ENCODE results near the gene NRCAM. TPM values are rescaled to one million over a fixed set of nuclear protein-coding genes. Genes with fewer than 3 reads are reported as not detected.

Gene NRCAM
- total RNA-seq, 1 donor from 2014 or later: 13.6 TPM

DNA sequence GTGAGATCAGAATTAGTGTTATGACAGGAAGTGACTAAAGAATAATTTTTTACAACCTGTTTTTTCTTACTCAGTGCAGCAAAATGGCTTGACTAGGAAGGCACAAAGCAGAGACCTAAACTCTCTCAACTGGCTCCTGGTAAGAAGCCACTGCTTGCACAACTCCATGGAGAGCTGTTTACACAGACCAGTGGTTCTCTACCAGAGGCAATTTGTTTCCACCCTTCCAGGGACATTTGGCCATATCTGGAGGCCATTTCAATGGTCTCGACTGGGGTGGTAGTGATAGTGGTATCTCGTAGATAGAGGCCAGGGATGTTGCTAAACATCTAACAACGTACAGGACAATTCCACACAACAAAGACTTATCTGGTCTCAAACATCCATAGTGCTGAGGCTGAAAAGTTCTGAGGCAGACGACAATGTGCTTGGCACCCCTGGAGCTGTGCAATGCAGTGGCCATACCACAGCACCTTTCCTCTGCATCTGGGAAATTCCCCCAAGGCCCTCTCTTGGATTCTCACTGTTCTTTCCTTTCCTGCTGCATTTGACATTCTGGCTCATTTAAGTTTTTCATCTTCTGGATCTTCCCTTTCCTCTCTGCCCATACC, 220.7 kb downstream of the NRCAM start:
- no peaks in the 10 kb centered on the region for H3K27me3 ChIP-seq (ENCODE audit: control insufficient read depth in 3 of 3, insufficient read depth in 3 of 3, low read length in 3 of 3)
- H3K27ac ChIP-seq (ENCODE audit: low read depth, low read length): no peak overlapping the region
- no peak overlapping the region for H3K9ac ChIP-seq (ENCODE audit: low read depth in 1 of 3, low read length in 3 of 3)
- peaks cover 0 to 4% (median 0%) of the 10 kb centered on the region in 3 donors for H3K4me1 ChIP-seq (ENCODE audit: control insufficient read depth in 3 of 3, insufficient read depth in 3 of 3, low read length in 3 of 3)
- H3K9me3 ChIP-seq (ENCODE audit: control insufficient read depth in 3 of 3, low read length in 3 of 3): no peaks in the 10 kb centered on the region
- no peaks in the 10 kb centered on the region for H3K36me3 ChIP-seq (ENCODE audit: control insufficient read depth in 3 of 3, insufficient read depth in 3 of 3, low read length in 3 of 3)
- no peak overlapping the region for H3K4me3 ChIP-seq (ENCODE audit: low read length in 3 of 3)

DNA sequence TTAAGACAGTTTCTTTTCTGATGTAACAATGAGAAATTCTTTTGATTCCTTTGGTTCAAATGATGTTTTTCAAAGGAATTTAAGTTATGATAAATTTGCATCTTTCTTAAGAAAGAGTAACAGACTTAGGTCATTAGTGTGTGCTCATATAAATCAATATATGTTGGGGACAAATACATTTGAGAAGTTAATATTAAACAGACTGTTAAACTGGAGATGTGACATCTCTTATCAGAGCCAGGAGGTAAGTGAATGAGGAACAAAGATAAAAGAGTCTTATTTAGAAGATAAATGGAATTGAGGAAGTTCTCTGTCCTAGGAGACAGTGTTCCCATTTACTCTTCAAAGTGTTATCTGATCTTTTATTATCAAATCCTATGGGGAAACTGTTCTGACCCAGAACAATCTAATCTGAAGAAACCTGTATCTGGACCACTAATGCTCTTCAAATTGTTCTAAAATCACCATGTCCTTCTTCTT, 221.2 kb downstream of the NRCAM start:
- no peak overlapping the region for H3K9ac ChIP-seq (ENCODE audit: low read depth in 1 of 3, low read length in 3 of 3)
- no peak overlapping the region for H3K4me3 ChIP-seq (ENCODE audit: low read length in 3 of 3)
- no peak overlapping the region for H3K27ac ChIP-seq (ENCODE audit: low read depth, low read length)

DNA sequence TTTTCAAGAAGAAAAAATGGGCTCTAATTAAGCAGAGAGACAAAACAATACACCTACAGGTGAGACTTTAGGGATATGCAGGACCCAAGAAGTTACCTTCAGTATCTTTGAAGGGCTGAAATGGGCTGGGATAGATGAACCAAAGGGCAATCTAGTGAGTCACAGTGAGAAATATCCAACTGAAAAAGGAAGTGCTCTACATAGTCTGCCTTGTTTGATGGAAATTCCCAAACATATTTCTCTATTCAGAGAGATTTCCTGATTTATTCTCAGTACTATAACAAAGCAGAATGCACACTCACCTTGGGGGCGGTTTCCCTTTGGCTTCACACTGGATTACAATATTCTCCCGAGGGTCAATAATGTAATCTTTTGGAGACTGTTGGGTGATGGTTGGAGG, 222.0 kb downstream of the NRCAM start:
- Histone ChIP-seq H3K27ac (ENCODE audit: low read depth, low read length) (no peak overlapping the region), H3K4me3 (ENCODE audit: low read length in 3 of 3) (no peak overlapping the region), H3K9me3 (ENCODE audit: control insufficient read depth in 3 of 3, low read length in 3 of 3) (no peaks in the 10 kb centered on the region), H3K36me3 (ENCODE audit: control insufficient read depth in 3 of 3, insufficient read depth in 3 of 3, low read length in 3 of 3) (no peaks in the 10 kb centered on the region), H3K27me3 (ENCODE audit: control insufficient read depth in 3 of 3, insufficient read depth in 3 of 3, low read length in 3 of 3) (no peaks in the 10 kb centered on the region), H3K9ac (ENCODE audit: low read depth in 1 of 3, low read length in 3 of 3) (no peak overlapping the region), H3K4me1 (ENCODE audit: control insufficient read depth in 3 of 3, insufficient read depth in 3 of 3, low read length in 3 of 3) (peaks cover 0 to 4% (median 0%) of the 10 kb centered on the region in 3 donors)

More for the DNA sequence above, 221.2 kb downstream of the NRCAM start:
- H3K4me1 ChIP-seq (ENCODE audit: control insufficient read depth in 3 of 3, insufficient read depth in 3 of 3, low read length in 3 of 3): peaks cover 0 to 4% (median 0%) of the 10 kb centered on the region in 3 donors
- no peaks in the 10 kb centered on the region for H3K36me3 ChIP-seq (ENCODE audit: control insufficient read depth in 3 of 3, insufficient read depth in 3 of 3, low read length in 3 of 3)
- H3K9me3 ChIP-seq (ENCODE audit: control insufficient read depth in 3 of 3, low read length in 3 of 3): no peaks in the 10 kb centered on the region
- H3K27me3 ChIP-seq (ENCODE audit: control insufficient read depth in 3 of 3, insufficient read depth in 3 of 3, low read length in 3 of 3): no peaks in the 10 kb centered on the region

DNA sequence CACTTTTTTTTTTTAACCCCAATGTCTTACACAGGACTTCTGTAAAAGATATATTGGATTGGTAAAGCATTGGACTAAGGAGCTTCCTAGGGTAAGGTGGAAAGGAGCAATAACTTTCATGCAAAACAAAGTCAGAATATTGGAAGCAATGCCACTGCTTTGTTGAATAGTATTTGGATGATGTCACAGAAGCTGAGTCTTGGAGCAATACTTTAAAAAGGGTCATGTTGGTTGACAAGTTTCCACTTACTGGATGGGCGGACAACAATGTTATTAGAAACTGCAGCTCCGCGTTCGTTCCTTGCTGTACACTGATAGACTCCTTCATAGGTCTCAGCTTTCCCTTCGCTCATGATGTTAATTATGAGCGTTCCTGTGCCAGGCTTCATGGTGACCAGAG, 224.2 kb downstream of the NRCAM start:
- Histone ChIP-seq H3K27me3 (ENCODE audit: control insufficient read depth in 3 of 3, insufficient read depth in 3 of 3, low read length in 3 of 3) (no peaks in the 10 kb centered on the region), H3K9ac (ENCODE audit: low read depth in 1 of 3, low read length in 3 of 3) (no peak overlapping the region), H3K4me3 (ENCODE audit: low read length in 3 of 3) (no peak overlapping the region), H3K36me3 (ENCODE audit: control insufficient read depth in 3 of 3, insufficient read depth in 3 of 3, low read length in 3 of 3) (no peaks in the 10 kb centered on the region), H3K27ac (ENCODE audit: low read depth, low read length) (no peak overlapping the region), H3K4me1 (ENCODE audit: control insufficient read depth in 3 of 3, insufficient read depth in 3 of 3, low read length in 3 of 3) (peaks cover 0 to 4% (median 0%) of the 10 kb centered on the region in 3 donors), H3K9me3 (ENCODE audit: control insufficient read depth in 3 of 3, low read length in 3 of 3) (no peaks in the 10 kb centered on the region)

DNA sequence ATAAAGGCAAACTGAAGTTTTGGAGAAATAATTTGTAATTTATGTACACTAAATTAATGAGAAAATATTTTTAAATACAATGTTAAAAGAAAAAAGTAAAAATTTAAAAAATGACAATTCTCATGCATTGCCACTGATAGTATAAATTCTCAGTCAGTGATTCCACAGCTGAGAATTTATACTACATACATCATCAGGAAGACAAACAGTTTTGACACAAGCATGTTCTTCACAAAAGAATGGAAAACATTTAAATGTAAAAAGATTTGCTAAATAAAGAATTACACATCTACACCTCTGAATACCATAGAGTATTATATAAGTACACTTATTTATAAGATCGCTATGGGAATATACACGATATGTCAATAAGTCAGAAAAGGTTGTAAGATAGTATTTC, 225.0 kb downstream of the NRCAM start:
- H3K9ac ChIP-seq (ENCODE audit: low read depth in 1 of 3, low read length in 3 of 3): no peak overlapping the region
- H3K27ac ChIP-seq (ENCODE audit: low read depth, low read length): no peak overlapping the region
- no peaks in the 10 kb centered on the region for H3K36me3 ChIP-seq (ENCODE audit: control insufficient read depth in 3 of 3, insufficient read depth in 3 of 3, low read length in 3 of 3)
- H3K27me3 ChIP-seq (ENCODE audit: control insufficient read depth in 3 of 3, insufficient read depth in 3 of 3, low read length in 3 of 3): no peaks in the 10 kb centered on the region
- no peaks in the 10 kb centered on the region for H3K9me3 ChIP-seq (ENCODE audit: control insufficient read depth in 3 of 3, low read length in 3 of 3)
- H3K4me1 ChIP-seq (ENCODE audit: control insufficient read depth in 3 of 3, insufficient read depth in 3 of 3, low read length in 3 of 3): no peaks in the 10 kb centered on the region
- no peak overlapping the region for H3K4me3 ChIP-seq (ENCODE audit: low read length in 3 of 3)

DNA sequence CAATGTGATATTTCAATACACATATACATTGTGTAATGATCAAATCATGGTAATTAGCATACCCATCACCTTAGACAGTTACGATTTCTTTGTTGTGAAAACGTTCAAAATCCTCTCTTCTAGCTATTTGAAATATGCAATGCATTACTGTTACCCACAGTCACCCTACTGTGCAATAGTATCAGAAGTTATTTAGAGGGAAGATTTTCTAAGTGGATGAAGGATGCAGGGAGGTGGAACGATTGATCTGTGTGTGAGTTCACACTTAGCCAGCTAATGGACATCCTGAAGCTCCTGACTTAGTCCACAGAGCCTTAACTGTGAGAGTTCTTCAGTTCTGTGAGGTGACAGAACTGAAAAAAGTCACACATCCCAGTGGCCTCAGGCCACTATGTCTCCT, 228.9 kb downstream of the NRCAM start:
- Histone ChIP-seq H3K27me3 (ENCODE audit: control insufficient read depth in 3 of 3, insufficient read depth in 3 of 3, low read length in 3 of 3) (no peaks in the 10 kb centered on the region), H3K4me1 (ENCODE audit: control insufficient read depth in 3 of 3, insufficient read depth in 3 of 3, low read length in 3 of 3) (no peaks in the 10 kb centered on the region), H3K4me3 (ENCODE audit: low read length in 3 of 3) (no peak overlapping the region), H3K27ac (ENCODE audit: low read depth, low read length) (no peak overlapping the region), H3K9ac (ENCODE audit: low read depth in 1 of 3, low read length in 3 of 3) (no peak overlapping the region), H3K36me3 (ENCODE audit: control insufficient read depth in 3 of 3, insufficient read depth in 3 of 3, low read length in 3 of 3) (no peaks in the 10 kb centered on the region), H3K9me3 (ENCODE audit: control insufficient read depth in 3 of 3, low read length in 3 of 3) (no peaks in the 10 kb centered on the region)

DNA sequence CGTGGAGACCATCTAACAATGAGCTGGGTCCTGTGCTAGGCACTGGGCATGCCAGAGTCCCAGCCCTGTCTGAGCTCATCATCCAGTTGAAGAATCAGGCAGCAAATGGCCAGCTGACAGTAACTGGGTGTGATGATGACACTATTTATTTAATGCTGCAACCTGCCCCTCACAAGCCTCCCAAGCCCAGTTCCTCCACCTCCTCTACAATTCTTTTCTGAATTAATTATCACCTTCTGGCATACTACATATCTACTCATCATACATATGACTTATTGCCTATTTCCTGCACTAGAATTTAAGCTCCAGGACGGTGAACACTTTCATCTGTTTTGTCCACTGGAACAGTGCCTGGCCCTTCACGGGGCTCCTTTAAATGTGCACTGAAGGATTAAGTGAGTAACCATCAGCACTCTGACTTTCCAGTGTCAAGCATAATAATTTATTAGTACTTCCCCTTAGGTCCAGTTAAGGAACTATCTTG, 229.4 kb downstream of the NRCAM start:
- Histone ChIP-seq H3K9me3 (ENCODE audit: control insufficient read depth in 3 of 3, low read length in 3 of 3) (no peaks in the 10 kb centered on the region), H3K9ac (ENCODE audit: low read depth in 1 of 3, low read length in 3 of 3) (no peak overlapping the region), H3K27ac (ENCODE audit: low read depth, low read length) (no peak overlapping the region), H3K36me3 (ENCODE audit: control insufficient read depth in 3 of 3, insufficient read depth in 3 of 3, low read length in 3 of 3) (no peaks in the 10 kb centered on the region), H3K27me3 (ENCODE audit: control insufficient read depth in 3 of 3, insufficient read depth in 3 of 3, low read length in 3 of 3) (no peaks in the 10 kb centered on the region), H3K4me3 (ENCODE audit: low read length in 3 of 3) (no peak overlapping the region), H3K4me1 (ENCODE audit: control insufficient read depth in 3 of 3, insufficient read depth in 3 of 3, low read length in 3 of 3) (no peaks in the 10 kb centered on the region)

DNA sequence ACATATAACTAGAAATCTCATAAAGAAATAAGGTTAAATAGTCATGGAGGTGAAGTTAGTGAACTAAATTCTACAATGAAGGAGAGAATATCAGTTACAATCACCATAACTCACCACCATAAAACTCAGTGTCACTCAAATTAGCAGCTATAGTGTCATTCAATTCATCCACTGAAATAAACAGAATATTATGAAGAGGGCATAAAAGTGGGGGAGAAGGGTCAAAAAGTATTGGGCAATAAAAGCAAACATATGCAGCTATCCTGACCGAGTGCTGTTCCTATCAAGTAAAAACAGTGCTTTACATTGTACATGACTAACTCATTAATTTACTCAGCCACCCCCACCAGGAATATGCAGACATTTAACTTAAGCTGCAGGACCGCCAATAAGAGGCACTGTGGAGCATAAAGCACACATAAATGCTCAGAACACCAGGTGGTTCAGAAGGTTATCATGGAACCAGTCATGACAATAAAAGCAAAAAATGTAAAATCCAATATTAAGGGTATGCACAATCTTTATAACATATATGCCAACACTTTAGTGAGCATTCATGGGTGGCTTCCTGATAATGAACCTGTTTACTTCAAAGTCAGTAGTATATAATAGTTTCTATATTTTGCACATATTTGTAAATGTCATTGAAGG, 230.6 kb downstream of the NRCAM start:
- H3K4me1 ChIP-seq (ENCODE audit: control insufficient read depth in 3 of 3, insufficient read depth in 3 of 3, low read length in 3 of 3): no peaks in the 10 kb centered on the region
- H3K27ac ChIP-seq (ENCODE audit: low read depth, low read length): no peak overlapping the region
- no peak overlapping the region for H3K4me3 ChIP-seq (ENCODE audit: low read length in 3 of 3)
- no peaks in the 10 kb centered on the region for H3K27me3 ChIP-seq (ENCODE audit: control insufficient read depth in 3 of 3, insufficient read depth in 3 of 3, low read length in 3 of 3)
- H3K9ac ChIP-seq (ENCODE audit: low read depth in 1 of 3, low read length in 3 of 3): no peak overlapping the region
- no peaks in the 10 kb centered on the region for H3K36me3 ChIP-seq (ENCODE audit: control insufficient read depth in 3 of 3, insufficient read depth in 3 of 3, low read length in 3 of 3)
- H3K9me3 ChIP-seq (ENCODE audit: control insufficient read depth in 3 of 3, low read length in 3 of 3): no peaks in the 10 kb centered on the region

DNA sequence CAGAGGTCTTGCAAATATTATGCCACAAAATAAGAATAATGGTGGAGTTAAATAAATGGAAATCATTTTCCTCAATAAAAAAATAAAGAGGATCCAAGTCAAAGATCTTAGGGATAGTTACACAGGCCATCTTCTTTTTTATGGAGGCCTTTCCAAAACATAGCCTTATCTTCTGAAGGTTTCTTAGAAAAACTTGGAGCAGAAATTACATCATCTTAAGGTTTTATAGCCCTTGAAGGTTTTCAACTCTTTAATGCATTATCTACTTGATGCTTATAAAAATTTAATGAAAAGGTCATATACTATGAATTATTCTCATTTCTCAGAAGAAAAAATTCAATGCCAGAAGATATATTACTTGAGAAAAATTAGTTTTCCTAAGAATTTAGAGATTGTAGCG, 231.8 kb downstream of the NRCAM start:
- no peaks in the 10 kb centered on the region for H3K9me3 ChIP-seq (ENCODE audit: control insufficient read depth in 3 of 3, low read length in 3 of 3)
- no peaks in the 10 kb centered on the region for H3K4me1 ChIP-seq (ENCODE audit: control insufficient read depth in 3 of 3, insufficient read depth in 3 of 3, low read length in 3 of 3)
- H3K27ac ChIP-seq (ENCODE audit: low read depth, low read length): no peak overlapping the region
- no peak overlapping the region for H3K9ac ChIP-seq (ENCODE audit: low read depth in 1 of 3, low read length in 3 of 3)
- H3K4me3 ChIP-seq (ENCODE audit: low read length in 3 of 3): no peak overlapping the region
- H3K36me3 ChIP-seq (ENCODE audit: control insufficient read depth in 3 of 3, insufficient read depth in 3 of 3, low read length in 3 of 3): no peaks in the 10 kb centered on the region
- no peaks in the 10 kb centered on the region for H3K27me3 ChIP-seq (ENCODE audit: control insufficient read depth in 3 of 3, insufficient read depth in 3 of 3, low read length in 3 of 3)

DNA sequence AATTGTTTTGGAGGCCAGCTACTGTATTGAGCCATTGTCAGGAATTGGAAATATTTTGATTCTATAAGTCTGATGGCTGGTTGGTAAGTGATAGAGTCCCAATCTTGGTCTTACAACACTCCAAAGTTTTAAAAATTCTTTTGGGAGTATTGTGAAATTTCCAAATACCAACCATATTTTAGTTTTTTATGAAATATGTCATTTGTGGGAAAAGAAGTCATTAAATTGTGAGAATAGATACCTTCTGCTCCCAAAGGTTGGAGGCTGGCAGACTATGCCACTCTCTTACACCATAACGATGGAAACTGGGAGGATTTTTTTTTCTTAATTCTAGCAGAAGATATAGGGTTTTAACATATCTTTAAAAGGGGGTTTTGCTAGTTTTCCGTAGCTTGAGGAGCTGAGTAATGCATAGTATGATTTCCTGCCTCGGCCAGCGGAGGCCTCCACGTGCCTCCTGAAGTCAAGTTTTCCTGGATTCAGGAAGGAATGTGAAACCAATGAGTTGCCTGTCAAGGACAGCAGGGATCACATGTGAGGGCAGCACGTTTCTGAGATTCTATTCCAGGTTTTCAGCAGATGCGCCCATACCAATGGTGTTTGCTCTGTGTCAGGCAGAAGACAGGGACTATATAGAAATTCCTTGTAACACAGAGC, 233.9 kb downstream of the NRCAM start:
- Histone ChIP-seq H3K9ac (ENCODE audit: low read depth in 1 of 3, low read length in 3 of 3) (no peak overlapping the region), H3K9me3 (ENCODE audit: control insufficient read depth in 3 of 3, low read length in 3 of 3) (no peaks in the 10 kb centered on the region), H3K4me1 (ENCODE audit: control insufficient read depth in 3 of 3, insufficient read depth in 3 of 3, low read length in 3 of 3) (no peaks in the 10 kb centered on the region), H3K27me3 (ENCODE audit: control insufficient read depth in 3 of 3, insufficient read depth in 3 of 3, low read length in 3 of 3) (no peaks in the 10 kb centered on the region), H3K36me3 (ENCODE audit: control insufficient read depth in 3 of 3, insufficient read depth in 3 of 3, low read length in 3 of 3) (no peaks in the 10 kb centered on the region), H3K27ac (ENCODE audit: low read depth, low read length) (no peak overlapping the region), H3K4me3 (ENCODE audit: low read length in 3 of 3) (no peak overlapping the region)
